ENCODE data around the gene BAHD1.

The BAHD1 gene

DNA sequence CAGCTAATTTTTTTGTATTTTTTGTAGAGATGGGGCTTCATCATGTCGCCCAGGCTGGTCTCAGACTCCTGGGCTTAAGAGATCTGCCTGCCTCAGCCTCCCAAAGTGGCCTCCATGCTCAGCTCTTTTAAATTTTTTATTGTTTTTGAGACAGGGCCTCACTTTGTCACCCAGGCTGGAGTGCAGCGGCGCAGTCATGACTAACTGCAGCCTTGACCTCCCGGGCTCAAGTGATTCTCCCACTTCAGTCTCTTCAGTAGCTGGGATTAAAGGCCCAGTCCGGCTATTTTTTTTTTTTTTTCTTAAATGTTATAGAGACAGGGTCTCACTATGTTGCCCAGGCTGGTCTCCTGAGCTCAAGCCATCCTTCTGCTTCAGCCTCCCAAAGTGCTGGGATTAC lies 15.1 kb upstream of the BAHD1 start:
- no peak for DNase-seq

DNA sequence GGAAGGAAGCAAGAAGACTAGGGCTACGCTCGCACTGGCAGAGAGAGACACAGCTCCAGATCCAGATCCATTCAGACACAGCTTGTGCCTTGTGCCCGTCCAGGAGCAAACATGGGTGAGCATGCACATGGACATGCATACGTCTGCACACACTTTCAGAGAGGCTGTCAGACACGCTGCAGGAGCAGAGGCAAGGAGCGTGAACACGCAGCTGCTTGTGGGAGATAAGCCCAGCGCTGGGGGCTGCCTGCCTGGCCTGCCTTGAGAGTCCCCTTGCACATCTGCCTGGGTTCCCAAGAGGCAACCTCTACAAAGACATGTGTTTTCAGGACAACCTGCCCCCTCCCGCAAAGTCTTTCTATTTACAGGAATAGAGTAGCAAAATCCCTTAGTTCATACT lies 13.6 kb upstream of the BAHD1 start:
- DNase-seq = no peak

DNA sequence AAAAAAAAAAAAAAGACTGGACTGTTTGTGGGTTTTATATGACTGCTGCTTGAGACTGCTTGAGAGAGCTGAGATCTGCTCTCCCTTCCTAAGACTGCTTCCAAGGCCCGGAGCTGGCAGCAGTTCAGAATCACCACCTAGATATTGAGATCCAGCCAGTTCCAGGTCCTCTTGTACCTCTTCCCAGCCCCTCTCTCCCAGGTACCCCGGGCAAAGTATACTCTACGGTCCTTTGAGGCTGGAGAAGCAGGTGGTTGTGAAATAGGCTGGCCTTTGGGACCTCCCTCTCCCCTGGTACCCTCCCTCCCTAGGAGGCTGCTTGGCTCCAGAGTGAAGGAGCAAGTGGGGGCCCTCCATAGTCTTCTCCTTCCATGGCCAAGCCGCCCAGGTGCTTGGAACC lies 12.6 kb upstream of the BAHD1 start:
- no peak for DNase-seq

DNA sequence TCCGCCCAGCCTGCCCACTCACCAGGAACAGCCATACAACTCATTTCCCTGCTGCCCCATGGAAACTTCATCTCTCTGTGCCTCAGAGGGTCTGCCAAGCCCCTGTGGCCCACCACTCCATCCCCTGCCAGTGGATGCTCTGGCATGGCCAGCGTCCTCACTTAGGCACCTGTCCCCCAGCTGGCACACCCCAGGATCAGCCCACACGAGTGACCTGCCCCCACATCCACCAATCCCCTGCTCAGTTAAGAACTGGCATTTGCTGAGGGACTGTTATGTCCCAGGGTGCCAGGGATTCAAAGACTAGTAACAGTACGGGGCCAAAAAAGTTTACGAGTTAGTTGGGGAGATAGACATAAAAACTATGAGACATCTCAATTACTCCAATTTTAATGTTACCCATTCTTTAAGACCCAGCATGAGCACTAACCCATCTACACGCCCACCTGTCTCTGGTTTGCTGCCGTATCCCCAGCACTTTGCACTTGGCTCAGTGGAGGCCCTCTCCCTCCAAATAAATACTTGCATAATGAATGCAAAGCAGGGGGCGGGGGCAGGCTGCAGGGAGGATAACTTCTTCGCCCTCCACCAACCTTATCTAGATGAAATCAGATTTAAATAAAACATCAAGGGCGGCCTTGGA lies 11.6 kb upstream of the BAHD1 start:
- no peak for DNase-seq

DNA sequence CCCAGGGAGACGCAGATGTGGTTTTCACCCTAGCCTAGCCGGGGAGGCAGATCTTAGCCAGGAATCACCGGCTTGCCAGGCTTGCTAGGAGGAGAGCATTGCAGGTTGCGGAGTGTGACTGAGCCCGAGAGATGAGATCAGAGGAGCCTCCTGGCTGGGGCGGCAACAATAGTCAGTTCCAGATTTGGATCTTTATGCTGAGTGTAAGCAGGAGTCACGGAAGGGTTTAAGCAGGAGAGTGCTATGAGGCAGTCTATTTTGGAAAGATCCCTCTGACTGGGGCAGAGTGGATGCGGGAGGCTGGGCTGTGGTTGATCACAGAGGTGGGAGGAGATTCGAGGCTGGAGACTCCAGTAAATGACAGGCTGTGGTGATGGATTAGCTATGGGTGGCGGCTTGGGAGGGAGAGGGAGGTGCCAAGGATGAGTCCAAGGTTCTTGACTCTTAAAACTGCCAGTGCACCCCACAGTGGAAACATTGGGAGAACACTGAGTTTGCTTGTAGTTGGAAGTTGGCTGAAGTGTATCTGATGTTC lies 10.4 kb upstream of the BAHD1 start:
- no peak for DNase-seq

DNA sequence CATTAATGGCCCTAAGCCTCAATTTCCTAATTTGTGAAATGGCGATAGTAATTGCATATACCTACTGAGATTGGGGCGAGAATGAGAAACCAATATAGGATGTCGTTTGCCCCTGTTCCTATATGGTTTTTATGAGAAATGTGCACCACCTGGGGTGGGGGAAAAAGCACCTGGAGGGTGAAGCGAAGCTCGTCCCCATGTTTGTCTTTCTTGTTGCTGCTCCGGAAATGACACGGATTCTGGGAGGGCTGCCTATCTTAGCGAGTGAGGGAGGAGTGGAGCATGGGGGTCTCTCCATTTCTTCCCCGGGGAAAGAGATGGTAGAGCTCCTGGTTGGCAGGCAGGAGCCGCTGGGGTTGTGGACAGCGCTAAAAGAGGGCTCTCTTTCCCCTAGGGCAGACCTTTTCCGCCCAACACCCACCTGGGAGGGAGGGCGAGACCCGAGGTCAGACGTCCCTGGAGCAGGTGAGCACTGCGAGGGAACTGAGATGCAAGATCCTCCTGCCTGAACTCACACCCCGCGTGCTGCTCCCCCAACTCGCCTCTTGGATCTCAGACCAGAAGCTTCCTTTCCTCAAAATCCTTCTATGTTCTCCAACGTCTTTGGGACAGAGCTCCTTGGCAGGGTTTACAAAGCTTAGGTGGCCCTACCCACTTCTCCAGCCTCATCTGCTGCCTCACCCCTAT lies 5.6 kb upstream of the BAHD1 start:
- no peak for DNase-seq

DNA sequence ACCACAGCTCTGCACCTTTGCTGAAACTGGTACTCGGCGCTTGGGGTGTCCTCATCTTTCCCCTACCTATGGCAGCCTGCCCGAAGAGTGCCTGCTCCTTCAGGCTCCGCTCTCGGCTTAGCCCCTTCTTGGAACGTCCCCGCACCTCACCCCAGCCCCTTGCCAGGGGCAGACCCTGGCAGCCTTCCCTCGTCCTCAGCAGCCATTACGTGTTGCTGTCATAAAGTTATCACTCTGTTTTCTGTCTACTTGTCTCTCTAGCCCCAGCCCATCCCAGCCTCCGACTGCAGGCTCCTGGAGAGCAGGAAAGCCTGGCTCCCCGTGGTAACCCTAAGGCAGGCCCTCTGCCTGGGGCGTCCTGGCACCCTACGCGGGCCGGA lies 5.1 kb upstream of the BAHD1 start:
- no peak for DNase-seq

DNA sequence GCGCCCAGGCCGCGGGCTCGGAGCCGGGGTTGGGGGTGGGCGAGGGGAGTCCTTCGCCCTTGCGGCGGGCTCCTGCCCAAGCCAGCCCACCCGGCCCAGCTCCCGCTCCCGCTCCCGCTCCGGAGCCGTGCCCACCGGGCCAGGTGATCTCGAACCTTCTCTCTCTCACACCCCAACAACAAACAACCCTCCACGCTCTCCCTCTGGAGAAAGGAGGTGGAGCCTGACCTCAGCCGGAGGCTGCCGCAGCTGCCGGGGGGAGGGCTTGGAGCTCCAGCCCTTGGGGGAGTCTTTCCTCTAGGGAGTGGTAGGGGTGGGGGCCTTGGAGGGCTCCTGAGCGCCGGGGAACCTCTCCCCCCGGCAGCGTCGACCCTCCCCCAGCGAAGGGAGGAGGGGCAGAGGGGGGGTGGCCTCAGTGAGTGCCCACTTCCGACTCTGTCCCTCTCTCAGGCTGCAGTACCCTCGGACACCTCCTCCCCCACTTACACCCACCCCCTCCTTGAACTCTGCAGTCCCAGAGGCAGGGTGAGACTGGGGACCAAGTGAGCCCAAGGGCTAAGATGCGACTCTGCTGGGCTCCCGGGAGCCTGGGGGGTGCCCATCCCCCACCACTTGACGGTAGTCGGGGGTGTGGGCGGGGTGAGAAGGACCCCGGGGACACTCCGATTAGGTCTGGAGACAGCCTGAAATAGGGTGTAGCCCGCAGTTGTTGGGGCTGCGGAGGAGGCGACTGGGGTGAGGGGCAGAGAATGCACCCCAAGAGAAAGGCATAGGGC lies 4.4 kb upstream of the BAHD1 start:
- DNase-seq = no peak

DNA sequence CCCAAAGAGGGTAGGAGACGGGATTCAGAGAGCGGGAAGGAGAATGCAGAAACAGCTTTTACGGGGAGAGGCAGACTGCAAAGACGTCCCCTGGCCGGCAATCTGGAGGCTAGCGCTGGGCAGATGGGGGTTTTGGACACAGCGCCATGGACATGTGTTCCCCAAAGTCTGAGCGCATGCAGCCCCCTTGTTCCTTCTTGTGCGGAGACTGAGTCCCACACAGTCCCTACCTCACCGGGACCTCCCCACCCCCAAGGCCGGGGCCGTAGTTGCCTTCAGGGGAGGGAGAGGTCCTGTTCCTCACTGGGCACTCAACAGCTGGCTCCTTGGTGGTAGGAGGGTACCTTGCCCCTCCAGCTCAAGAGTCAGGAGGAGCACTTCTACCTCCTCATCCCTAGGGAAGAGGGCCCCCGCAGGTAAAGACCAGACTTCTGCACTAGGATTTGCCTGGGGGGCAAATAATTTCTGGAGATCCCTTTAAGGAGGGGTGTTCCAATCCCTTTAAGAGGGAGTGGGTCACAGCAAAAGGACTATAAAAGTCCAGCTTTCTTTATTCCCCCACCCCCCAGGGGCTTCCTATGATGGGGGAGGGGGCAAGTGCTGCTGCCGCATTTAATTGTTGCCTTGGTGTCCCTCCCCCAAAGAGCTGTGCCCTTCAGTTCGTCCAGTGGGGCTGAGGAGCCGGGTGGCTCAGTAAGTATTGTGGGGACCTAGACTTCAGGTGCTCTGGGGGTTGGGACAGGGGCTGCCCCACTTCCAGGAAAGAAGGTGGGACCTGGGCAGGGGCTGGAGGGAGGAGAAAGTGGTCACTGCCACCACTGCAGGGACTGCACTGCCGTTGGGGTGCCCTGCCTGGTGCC lies 3.6 kb upstream of the BAHD1 start:
- no peak for DNase-seq

DNA sequence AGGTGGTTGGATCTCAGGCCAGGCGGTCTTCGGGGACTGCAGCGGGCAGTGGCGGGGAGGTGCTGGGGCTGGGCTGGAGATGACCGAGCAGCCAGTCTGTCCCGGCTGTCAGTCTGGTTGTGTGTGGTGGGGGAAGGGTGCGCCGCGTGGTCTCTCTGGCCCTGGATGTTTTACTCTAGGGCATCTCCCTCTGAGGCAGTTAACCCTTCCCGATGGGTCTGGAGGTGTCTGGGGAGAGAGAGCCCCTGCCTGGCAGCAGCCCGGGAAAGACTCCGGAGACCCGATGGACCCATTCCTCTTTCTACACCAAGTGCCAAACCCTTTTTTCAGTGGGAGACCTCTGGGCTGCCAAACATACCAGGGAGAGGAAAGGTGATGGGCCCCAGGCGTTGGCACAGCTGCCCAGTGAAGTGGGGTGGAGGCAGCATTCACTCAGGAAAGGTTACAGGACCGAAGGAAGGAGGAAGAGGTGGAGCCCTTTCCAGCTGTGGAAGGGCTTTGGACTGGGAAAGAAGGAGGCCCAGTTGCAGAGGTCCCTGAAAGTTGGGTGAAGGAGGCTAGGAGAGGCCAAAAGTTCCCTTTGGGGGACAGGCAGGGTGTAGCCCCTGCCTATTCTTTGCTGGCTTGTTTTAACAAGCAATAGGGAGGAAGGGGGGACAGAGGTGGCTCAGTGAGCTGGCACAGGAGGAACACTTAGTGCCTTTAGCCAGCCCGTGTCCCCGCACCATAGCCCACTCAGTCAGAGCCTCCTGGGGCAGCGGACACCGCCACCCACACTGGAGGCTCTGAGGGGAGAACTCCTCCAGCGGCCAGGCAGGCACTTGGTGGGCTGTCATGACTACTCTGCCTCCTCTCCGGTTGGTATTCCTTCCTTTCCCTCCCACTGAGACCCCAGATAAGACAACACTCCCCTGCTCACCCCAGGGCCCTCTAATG lies 2.7 kb upstream of the BAHD1 start:
- DNase-seq = no peak

DNA sequence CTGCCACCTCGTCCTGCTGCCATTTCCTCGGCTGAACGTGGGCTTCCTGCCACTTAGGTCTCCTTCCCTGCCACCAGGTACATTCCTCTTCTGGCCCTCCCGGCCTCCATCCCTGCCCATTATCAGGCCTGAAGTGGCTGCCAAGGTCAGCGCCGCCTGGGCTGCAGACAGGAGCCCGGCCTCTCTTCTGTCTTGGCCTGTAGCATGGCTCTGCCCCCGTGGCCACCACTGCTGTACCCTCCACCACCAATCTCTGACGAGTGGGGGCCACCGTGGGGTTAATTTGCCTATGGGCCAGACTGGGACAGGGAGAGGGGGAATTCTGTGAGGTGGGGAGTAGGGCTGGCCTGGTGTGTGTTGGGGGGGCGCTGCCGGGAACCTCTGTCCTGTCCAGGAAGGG lies 2.0 kb upstream of the BAHD1 start:
- DNase-seq = no peak

DNA sequence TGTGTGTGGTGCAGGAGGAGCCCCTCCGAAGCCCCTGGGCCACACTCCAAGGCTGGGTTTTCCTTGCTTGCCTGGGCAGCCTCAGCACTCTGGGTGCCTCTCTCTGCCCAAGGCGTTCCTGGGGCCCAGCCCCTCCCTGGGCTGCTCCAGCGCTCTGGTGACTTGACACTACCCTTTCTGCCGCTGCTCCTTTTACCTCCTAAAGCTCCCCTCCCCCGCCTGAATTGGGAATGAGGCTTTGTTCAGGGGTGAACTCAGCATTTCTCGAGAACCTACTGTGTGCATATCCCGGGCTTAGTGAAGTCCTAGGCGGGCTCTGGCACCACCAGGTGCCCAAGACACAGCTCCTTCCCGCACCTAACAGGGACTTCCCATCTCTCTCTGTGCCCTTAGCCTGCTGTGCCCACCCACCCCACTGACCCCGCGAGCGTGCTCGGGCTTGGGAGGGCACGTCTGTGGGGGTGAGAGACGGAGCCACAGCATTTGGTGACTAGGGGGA lies 1.2 kb upstream of the BAHD1 start:
- DNase-seq = no peak

DNA sequence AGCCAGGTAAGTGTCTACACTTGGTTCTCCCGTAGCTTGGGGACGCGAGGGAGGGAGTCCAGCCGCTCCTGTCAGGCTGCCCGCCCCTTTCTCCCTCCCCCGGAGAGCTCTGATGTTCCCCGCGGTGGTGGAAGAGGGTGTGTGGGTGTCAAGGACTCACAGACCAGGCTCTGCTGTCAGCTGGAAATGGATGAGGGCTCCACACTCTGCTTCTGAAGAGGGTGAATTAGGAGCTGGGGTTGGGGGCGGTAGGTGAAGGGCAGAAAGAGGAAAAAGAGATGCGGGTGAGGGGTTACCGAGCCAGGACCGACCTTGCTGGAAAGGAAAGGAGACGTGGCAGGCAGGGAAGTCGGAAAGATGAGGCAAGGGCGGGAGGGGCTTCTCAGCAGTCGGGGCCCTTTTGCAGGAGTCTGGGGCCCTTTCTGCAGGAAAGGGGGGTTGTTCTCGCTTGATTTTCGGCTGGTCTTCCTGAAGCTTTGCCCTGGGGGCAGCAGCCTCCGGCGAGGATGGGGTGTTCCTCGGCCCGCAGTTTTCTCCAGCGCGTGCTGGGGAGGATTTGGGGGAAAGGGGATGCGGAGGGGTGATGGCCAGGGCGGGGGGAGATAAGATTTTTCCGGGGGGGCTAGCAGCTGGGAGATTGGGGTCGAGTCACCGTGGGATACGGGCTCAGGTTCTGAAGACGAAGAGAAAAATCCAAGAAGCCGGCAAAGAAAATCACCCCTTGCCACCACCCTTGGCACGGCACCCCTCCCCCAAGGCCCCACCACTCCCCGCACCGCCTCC lies 602 bp upstream of the BAHD1 start:
- peak; percentile 22 for DNase-seq

DNA sequence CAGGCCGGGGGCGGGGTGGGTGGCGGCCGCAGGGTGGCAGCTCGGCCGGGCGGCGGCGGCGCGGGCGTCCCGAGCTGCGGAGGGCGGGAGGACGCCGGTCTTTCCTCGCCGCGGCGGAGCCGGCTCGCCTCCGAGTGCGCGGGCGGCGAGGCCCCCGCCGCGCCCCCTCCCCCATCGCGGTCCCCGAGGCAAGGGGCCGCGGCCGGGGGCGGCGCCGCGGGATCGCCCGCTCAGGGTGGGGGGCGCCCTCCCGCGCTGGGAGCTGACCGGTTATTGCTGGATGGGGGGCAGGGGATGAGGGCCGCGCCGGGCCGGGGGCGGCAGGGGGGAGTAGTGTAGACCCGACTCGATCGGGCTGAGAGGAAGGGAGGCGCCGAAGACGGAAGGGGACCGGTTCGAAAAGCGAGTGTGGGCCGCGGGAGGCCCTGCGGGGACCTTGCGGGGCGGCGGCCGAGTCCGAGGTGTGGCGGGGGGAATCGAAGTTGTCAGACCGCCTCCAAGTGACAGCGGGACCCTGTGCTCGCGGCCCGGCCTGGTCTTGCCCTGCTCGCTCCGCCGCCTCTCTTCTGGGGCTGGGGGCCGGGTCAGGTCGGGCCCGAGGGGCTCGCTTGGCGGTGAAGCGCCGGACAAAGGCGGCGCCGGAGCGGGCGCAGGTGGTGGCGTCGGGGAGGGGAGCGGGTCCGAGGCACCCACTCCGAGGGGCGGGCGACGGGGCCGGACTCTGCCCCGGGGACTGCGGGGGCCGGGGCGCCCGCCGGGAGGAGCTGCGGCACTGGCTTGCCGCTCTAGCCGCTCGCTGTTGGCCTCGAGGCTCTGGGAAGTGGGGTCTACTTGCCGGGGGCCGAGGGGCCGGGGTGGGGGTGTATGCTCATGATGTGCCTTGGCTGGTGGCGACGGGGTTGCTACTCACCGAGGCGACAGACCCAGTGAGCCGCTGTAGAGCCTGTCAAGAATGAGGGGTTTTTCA lies 1.1 kb downstream of the BAHD1 start:
- no peak for DNase-seq

DNA sequence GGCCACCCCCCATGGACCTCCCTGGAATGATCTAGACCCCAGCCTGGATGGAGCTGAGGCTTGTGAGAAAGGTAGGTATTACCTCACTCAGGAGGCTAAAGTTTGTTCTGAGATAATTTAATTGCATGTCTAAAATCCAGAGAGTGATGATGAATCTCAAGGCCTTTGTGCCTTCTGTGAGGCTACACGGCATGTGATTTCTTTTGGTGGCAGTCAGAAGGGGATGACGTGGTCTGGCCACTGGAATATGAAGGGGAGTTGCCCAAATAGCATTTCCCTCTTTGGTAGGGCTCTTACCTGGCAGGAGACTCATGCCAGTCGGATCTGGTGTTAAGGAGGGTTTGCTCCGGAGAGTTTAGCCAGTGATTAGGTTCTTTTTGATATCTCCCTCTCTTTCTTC lies 2.5 kb downstream of the BAHD1 start:
- no peak for DNase-seq

DNA sequence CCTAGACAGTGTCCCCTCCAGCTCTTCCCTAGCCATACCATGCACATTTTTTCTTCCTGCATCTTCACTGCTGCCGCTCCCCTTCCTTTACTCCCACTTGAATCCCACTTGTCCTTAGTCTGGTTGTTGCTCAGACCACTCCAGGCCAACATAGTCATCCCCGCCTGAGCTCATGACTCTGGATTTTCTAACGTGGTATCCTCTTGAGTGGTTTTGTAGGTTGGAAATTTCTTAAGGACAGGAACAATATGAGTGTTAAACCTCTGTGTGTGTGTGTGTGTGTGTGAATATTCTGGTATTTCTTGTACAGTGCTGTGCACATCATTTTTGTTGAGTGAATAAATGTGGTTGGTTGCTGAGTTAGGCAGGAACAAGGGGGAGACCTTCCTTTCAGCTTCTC lies 3.1 kb downstream of the BAHD1 start:
- no peak for DNase-seq

DNA sequence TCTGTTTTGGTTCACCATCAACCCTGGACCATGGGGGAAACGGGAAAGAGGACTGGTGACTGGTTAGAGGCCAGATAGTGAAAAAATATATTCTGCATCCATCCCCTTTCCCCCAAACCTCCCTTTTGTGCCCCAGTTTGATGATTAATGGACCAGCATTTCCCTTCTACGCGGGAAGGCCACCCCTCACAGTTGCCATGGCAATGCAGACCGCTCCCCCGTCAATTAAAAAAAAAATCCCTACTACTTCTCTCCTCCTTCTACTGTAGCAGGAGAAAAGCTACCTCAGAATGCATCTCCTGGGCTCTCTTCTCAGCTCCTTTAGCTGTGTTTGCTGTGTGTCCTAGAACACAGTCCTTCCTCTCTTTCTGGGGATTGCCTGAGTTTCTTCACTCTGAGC lies 4.0 kb downstream of the BAHD1 start:
- no peak for DNase-seq

DNA sequence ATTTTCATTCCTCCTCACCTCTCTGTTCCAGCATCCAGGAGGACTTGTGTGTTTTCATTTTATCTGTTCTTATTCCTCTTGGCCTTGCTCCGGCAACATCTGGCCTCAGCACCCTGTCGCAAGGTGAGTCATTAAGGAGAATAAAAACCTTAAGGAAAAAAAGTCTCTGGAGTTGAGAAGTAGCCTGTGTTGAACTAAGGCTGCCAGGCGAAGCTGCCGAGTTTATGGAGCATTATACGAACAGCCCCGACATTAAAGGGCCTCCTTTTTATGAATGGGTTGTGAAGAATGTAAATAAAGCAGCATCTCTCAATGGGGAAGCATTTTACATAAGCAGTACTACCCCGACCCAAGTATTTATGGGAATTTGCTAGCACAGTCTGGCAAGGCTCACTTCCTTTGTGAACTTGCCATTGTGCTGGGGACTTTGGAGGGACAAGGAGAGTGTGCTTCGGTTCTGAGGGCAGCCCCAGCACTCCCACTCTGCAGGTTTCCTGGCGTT lies 4.7 kb downstream of the BAHD1 start:
- DNase-seq = peak; percentile 36

DNA sequence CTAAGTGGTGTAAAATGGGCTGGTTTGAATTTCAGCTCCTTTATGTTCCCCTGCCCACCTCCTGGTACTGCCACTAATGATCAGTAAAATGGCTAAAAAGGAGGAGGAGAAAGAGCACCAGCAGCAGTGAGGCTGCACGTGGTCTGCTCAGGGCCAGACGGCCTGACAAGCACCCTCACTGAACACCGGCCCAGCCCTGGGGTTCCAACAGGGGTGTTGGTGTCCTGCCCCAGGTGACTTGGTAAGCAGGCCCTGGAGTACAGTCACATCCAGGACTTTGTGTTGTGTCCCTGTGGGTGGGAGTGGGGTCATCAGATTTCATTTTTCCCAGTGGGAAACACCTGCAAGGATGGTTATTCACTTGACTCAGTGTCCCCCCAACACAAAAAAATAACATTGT lies 5.4 kb downstream of the BAHD1 start:
- no peak for DNase-seq
